ENCODE data around the gene OAT.

DNA sequence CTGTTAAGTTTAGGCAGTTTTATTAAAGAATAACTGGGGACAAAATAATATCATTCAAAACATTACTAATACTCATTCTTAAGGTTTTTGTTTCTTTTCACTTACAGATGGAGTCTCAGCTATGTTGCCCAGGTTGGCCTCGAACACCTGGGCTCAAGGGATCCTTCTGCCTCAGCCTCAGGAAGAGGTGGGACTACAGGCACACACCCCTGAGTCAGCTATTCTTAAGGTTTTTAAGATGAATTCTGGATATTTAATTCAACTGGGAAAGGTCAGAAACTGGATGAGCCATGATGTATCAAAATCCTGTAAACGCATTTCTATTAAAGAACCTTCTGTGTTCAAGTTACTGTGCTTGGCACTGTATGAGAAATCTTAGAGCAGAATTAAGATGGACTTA, 3.5 kb downstream of the OAT start:
- TF ChIP-seq POLR2AphosphoS5 (IDR thresholded peaks at IDR 0.05; ENCODE audit: insufficient read depth, low read depth, low read length) (no peak), MYC (IDR thresholded peaks at IDR 0.05; ENCODE audit: low read depth, low read length) (no peak), FOS (IDR thresholded peaks at IDR 0.05; ENCODE audit: borderline replicate concordance, insufficient read depth, low read length) (no peak), EZH2 (IDR thresholded peaks at IDR 0.05; ENCODE audit: borderline replicate concordance, low read depth, low read length, severe bottlenecking) (no peak)
- TF ChIP-seq, protein P1, sequence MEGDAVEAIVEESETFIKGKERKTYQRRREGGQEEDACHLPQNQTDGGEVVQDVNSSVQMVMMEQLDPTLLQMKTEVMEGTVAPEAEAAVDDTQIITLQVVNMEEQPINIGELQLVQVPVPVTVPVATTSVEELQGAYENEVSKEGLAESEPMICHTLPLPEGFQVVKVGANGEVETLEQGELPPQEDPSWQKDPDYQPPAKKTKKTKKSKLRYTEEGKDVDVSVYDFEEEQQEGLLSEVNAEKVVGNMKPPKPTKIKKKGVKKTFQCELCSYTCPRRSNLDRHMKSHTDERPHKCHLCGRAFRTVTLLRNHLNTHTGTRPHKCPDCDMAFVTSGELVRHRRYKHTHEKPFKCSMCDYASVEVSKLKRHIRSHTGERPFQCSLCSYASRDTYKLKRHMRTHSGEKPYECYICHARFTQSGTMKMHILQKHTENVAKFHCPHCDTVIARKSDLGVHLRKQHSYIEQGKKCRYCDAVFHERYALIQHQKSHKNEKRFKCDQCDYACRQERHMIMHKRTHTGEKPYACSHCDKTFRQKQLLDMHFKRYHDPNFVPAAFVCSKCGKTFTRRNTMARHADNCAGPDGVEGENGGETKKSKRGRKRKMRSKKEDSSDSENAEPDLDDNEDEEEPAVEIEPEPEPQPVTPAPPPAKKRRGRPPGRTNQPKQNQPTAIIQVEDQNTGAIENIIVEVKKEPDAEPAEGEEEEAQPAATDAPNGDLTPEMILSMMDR (IDR thresholded peaks at IDR 0.05; ENCODE audit: extremely low read depth in 1 of 2, insufficient read depth in 1 of 2, low read depth in 1 of 2, low read length in 2 of 2) = no peak
